Effector memory CD4-positive, alpha-beta T cell (primary cell): ENCODE data around the gene BAG1.

ENCODE experiments used
- DNase-seq, 3 donors: peaks; one replicate each; pipeline ENCODE4 v3.0.0-alpha.2; 2020
- H3K27ac ChIP-seq: 2 replicates; pipeline ENCODE4 v1.7.0; 2013; ENCODE audit warnings: mild to moderate bottlenecking, low read length, moderate library complexity; ENCODE audit not compliant: insufficient read depth, poor library complexity, severe bottlenecking
- H3K27me3 ChIP-seq: replicated peaks from 2 replicates; pipeline ENCODE4 v1.7.0; 2013; ENCODE audit warnings: mild to moderate bottlenecking, low read length; ENCODE audit not compliant: insufficient read depth, control insufficient read depth, poor library complexity, severe bottlenecking
- H3K36me3 ChIP-seq: 2 replicates; pipeline ENCODE4 v1.7.0; 2013; ENCODE audit warnings: mild to moderate bottlenecking, low read length, moderate library complexity; ENCODE audit not compliant: control insufficient read depth, insufficient read depth
- H3K4me1 ChIP-seq: 2 replicates; pipeline ENCODE4 v1.7.0; 2013; ENCODE audit warnings: low read length, mild to moderate bottlenecking; ENCODE audit not compliant: control insufficient read depth, insufficient read depth, poor library complexity, severe bottlenecking
- H3K4me3 ChIP-seq: 2 replicates; pipeline ENCODE4 v1.7.0; 2013; ENCODE audit warnings: low read length, low read depth, mild to moderate bottlenecking; ENCODE audit not compliant: insufficient read depth, poor library complexity, severe bottlenecking
- H3K9me3 ChIP-seq: 2 replicates; pipeline ENCODE4 v1.7.0; 2013; ENCODE audit warnings: mild to moderate bottlenecking, low read length, moderate library complexity; ENCODE audit not compliant: control insufficient read depth

BAG1 gene

GRCh38 chr9:33294670-33295432 lies 30.3 kb upstream of the BAG1 start:
- H3K4me1 ChIP-seq: peaks cover 12% of the 10 kb centered on the region
- no peak overlapping the region for H3K27ac ChIP-seq
- no peak for DNase-seq
- H3K27me3 ChIP-seq: no peaks in the 10 kb centered on the region
- no peak overlapping the region for H3K4me3 ChIP-seq
- no peaks in the 10 kb centered on the region for H3K9me3 ChIP-seq
- peaks cover 42% of the 10 kb centered on the region for H3K36me3 ChIP-seq

DNA sequence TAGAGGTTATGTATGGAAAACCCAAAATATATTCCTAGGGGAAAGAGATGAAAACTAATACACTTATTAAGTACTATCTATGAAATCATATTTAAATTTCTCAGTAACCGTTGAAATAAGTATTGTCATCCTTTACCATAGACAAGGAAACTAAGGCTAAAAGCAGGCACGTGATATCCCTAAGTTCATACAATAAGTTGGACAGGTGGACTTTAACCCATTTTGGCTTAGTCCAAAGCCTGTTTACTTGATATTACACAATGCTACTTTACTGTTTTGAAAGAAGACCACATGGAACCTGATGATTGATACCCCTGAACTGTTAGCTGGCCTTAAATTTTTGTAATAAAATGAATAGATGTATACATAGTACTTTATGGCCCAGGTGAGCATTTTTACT lies 29.3 kb upstream of the BAG1 start:
- no peak overlapping the region for H3K27ac ChIP-seq

DNA sequence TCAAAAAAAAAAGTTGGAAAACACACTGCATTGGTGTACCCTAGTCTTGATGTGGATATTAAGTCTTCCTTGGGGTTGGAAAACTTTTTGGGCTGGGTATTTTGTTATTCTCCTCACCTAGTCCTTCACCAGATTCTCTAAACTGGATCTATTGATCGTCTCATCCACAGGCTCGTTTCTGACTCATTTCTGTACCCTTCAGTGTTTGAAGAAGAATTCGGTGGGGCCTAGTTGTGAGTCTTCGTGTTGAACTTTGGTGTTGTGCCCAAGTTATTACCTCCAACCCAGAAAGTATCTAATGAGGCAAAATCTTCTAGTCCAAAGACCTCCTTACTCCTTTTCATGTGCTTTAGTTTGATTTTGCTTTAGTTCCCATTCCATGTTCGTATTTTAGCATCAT lies 27.4 kb upstream of the BAG1 start:
- Histone ChIP-seq H3K4me1 (peaks cover 8% of the 10 kb centered on the region), H3K27ac (peak overlapping the region; percentile 2), H3K27me3 (no peaks in the 10 kb centered on the region), H3K36me3 (peaks cover 15% of the 10 kb centered on the region), H3K9me3 (no peaks in the 10 kb centered on the region), H3K4me3 (no peak overlapping the region)
- DNase-seq: no peak

More for the DNA sequence above, 29.3 kb upstream of the BAG1 start:
- no peaks in the 10 kb centered on the region for H3K9me3 ChIP-seq
- peaks cover 17% of the 10 kb centered on the region for H3K4me1 ChIP-seq
- no peak overlapping the region for H3K4me3 ChIP-seq
- H3K27me3 ChIP-seq: no peaks in the 10 kb centered on the region
- DNase-seq: no peak
- H3K36me3 ChIP-seq: peaks cover 32% of the 10 kb centered on the region

- no peak for DNase-seq
- H3K4me1 ChIP-seq: peaks cover 8% of the 10 kb centered on the region
- peak overlapping the region; percentile 47 for H3K4me3 ChIP-seq
- H3K27me3 ChIP-seq: no peaks in the 10 kb centered on the region
- H3K27ac ChIP-seq: peak overlapping the region; percentile 96
- H3K36me3 ChIP-seq: peaks cover 9% of the 10 kb centered on the region
- no peaks in the 10 kb centered on the region for H3K9me3 ChIP-seq
Measured at GRCh38 chr9:33291031-33291397, 26.5 kb upstream of the BAG1 start.

- Histone ChIP-seq H3K4me3 (peak within 1 kb of the TSS; percentile 51), H3K27ac (peak within 1 kb of the TSS; percentile 96), H3K9me3 (no peaks in the 10 kb centered on the region), H3K4me1 (peaks cover 8% of the 10 kb centered on the region), H3K36me3 (peaks cover 9% of the 10 kb centered on the region), H3K27me3 (no peaks in the 10 kb centered on the region)
- DNase-seq: peak; percentile 98 to 99 (median 99)
Measured at GRCh38 chr9:33290247-33291030, 25.9 kb upstream of the BAG1 start, which contains the start of gene NFX1. Gene NFX1 (plus strand): TSS chr9:33290516. CDS start chr9:33290573, 57 bp downstream.

GRCh38 chr9:33289936-33290246 lies 25.4 kb upstream of the BAG1 start:
- no peaks in the 10 kb centered on the region for H3K27me3 ChIP-seq
- peaks cover 8% of the 10 kb centered on the region for H3K4me1 ChIP-seq
- no peak for DNase-seq
- H3K36me3 ChIP-seq: peaks cover 6% of the 10 kb centered on the region
- peak overlapping the region; percentile 96 for H3K27ac ChIP-seq
- peak overlapping the region; percentile 51 for H3K4me3 ChIP-seq
- no peaks in the 10 kb centered on the region for H3K9me3 ChIP-seq

GRCh38 chr9:33289496-33289895 lies 25.0 kb upstream of the BAG1 start:
- peaks cover 8% of the 10 kb centered on the region for H3K4me1 ChIP-seq
- H3K36me3 ChIP-seq: peaks cover 2% of the 10 kb centered on the region
- no peak for DNase-seq
- peak overlapping the region; percentile 51 for H3K4me3 ChIP-seq
- H3K9me3 ChIP-seq: no peaks in the 10 kb centered on the region
- H3K27me3 ChIP-seq: no peaks in the 10 kb centered on the region
- H3K27ac ChIP-seq: peak overlapping the region; percentile 96

GRCh38 chr9:33288828-33289483 lies 24.4 kb upstream of the BAG1 start:
- peaks cover 3% of the 10 kb centered on the region for H3K36me3 ChIP-seq
- H3K4me3 ChIP-seq: no peak overlapping the region
- H3K27me3 ChIP-seq: no peaks in the 10 kb centered on the region
- H3K27ac ChIP-seq: peak overlapping the region; percentile 96
- no peaks in the 10 kb centered on the region for H3K9me3 ChIP-seq
- DNase-seq: no peak
- H3K4me1 ChIP-seq: peaks cover 8% of the 10 kb centered on the region

DNA sequence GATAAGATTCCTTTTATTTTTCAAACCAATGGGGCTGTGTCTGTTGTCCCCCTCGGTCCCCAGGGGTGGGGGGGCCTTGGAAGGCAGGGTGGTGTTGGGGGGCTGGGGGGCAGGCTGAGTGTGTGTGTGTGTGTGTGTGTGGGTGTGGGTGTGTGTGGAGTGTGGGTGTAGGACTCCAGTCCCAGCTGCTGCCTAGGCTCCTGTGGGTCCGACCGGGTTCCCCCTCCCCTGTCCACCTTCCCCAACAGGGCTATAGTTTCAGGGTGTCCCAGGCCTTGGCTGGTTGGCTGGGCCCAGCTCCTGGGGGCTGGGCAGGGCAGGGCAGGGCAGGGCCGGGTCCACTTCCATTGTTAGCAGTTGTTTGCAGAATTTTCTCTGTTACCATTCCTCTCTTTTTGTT lies 23.7 kb upstream of the BAG1 start:
- DNase-seq: no peak
- no peaks in the 10 kb centered on the region for H3K9me3 ChIP-seq
- no peak overlapping the region for H3K4me3 ChIP-seq
- H3K4me1 ChIP-seq: peaks cover 8% of the 10 kb centered on the region
- no peak overlapping the region for H3K27ac ChIP-seq
- H3K27me3 ChIP-seq: no peaks in the 10 kb centered on the region
- H3K36me3 ChIP-seq: peaks cover 4% of the 10 kb centered on the region

DNA sequence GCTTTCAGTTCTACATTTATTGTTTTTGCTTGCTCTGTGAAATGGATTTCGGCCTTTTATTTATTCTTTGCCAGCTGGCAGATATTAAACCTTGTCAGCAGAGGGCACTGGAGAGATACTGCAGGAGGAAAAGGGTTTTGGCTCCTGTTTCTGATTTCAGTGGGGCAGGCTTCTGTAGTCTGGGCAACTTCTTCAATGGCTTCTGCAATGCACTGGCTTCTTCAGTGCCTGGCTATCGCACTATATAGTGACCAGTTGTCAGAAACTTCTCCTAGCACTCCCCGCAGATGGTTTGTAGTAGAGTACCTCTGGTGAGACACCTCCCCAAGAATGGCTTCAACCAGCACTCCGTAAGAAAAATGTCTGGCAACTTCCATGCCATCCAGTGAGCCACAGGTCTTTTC lies 22.6 kb upstream of the BAG1 start:
- no peaks in the 10 kb centered on the region for H3K9me3 ChIP-seq
- H3K4me1 ChIP-seq: peaks cover 8% of the 10 kb centered on the region
- DNase-seq: no peak
- H3K4me3 ChIP-seq: no peak overlapping the region
- no peak overlapping the region for H3K27ac ChIP-seq
- peaks cover 8% of the 10 kb centered on the region for H3K36me3 ChIP-seq
- H3K27me3 ChIP-seq: no peaks in the 10 kb centered on the region
